CD1c-positive myeloid dendritic cell (primary cell): ENCODE data around the gene ETV4.

Experiments
- DNase-seq: peaks from one replicate; pipeline ENCODE4 v3.0.0-alpha.2; 2016; ENCODE audit errors: extremely low spot score

The ETV4 gene

DNA sequence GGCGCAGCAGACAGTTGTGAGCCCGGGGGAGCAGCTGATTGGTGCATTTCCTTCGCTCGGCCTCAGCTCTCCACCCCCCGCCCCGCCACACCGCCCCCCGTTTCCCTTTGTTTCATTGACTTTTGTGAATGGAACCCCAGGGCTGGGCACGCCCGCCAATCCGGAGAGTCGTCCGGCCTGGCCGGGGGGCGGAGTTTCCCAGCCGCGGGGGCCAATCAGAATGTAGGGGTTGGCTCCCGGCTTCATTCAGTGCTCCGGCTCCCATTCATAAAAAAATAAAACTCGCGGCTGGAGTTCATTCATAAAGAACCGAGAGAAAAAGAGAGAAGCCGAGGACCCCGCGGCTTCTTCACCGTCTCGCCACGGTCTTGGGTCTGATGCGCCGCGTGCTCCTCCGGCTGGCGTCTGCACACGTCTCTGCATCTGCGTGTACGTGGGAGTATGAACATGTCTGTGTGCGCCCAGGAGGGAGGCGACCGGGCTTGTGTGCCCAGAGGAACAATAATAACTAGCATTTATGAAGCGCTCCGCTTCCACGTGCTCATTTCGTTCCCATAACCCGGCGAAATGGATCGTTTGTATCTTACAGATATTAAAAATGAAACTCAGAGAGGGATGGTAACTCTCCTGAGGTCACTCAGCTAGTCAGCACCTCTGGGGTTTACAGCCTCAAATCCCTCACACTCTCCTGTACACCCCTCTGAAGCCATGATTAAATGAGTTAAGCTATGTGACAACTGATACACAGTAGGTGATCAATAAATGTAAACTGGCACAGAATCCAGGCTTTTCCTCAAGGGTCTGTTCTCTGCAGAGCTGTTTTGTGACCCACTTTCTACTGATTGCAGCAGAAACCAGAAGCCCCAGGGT, at the start of gene ETV4:
Gene ETV4 (minus strand): TSS at position 22 of the 870 bp plus-strand sequence. CDS start 723 bp downstream, outside the sequence.
- DNase-seq: peak; percentile 94

DNA sequence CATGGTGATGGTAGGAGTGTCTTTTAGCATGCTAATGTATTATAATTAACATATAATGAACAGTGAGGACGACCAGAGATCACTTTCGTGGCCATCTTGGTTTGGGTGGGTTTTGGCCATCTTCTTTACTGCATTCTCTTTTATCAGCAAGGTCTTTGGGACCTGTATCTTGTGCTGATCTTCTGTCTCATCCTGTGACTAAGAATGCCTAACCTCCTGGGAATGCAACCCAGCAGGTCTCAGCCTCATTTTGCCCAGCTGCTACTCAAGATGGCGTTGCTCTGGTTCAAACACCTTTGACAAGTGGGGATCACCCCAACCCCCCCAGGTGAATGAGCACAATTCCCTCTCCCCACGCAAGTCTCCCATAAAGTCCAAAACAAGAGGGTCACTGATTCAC, 49.3 kb upstream of the ETV4 start:
- DNase-seq: no peak

DNA sequence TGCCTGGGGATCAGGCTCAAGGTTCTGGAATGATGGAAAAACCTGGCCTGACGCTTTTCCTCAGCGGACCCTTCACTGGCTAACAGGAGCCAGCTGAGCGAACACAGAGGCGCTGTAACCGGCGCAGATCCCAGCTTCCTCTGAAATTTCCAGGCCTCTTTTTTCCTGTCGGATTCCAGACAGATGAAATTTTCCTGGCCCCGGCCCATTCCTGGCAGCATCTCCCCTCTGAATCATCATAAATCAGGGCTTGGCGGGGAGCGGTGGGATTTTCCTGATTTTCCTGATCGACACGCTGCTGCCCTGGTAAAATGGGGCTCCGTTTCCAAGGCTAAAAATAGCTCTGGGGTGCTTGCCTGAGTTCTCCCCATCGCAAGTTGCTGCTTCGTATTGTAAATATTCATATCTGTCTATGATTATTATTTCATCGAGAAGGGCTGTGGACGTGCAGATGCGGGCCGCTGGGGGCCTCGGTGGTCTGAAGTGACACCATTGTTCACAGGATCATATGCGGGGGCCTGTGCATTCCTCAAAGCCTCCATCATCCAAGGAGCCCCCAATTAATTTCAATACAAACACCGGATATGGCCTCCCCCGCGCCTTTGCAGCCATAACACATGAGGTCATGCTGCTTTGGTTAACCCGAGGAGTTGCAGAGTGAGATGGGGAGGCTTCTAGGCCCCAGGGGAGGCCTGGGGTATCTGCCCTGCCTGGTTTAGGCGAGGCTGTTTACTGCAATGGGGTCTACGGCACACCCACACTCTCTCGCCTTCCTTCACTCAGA, 45.8 kb upstream of the ETV4 start:
- DNase-seq: no peak

DNA sequence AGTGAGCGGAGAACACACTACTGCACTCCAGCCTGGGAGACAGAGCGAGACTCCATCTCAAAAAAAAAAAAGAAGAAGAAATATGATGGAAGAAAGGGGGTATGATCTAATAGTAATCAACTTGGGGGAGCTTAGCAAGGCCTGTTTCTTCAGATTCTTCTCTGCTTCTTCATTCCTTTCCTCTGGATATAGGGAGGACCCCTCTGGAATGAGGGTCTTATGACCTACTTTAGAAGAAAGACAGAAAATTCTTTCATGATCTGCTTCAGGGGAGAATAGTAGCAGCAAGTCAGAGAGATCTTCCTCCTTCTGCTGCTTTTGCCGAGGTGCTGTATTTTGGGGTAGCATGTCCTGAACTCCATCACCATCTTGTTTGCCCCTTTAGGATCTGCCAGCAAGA, 44.9 kb upstream of the ETV4 start:
- no peak for DNase-seq

DNA sequence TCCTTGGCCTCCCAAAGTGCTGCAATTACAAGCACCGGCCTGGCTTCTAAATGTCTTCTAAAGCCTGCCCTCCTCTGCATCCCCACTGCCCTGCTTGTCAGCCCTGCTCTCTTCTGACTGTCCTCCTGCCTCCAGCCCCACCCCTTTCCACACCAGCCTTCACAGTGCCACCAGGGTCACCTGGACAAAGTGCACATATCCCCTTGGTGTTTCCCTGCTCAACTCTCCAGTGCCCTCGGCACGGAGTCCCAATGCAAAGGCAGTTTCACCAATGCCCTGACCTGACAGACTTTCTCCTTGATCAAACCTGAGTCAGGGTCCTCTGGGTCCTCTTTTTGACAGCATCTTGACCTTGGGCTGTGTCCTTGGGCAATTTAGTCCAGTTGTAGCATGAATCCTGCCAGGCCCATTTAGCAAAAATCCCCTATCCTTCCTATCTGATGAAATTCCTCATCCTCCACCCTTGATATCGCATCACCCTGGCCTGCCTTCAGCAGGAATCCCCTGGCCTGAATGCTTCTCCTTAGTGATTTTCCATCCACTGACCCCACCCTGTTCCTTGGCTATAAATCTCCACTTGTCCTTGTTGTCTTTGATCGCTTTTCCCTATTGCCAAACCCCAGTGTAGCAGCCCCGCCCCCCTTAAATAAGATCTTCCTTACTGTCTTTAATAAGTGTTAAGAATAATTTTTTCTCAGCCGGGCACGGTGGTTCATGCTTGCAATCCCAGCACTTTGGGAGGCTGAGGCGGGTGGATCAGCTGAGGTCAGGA, 42.7 kb upstream of the ETV4 start:
- no peak for DNase-seq

DNA sequence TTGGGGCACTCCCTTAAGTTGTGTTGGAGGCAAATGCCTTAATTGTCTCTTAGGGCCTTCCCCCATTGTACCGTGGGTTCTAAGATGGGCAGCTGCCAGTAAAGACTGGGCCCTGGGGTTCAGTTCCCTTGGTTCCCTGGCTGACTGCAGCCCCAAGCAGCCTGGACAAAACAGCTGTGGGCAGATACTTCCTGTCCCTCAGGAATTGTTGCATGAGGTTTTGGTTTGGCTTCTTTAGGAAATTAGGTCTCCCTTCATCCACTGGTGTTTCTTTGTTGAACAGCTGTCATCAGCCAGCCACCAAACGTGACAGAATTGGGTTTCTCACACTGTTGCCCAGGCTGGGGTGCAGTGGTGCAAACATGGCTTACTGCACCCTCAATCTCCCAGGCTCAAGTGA, 42.0 kb upstream of the ETV4 start:
- no peak for DNase-seq

DNA sequence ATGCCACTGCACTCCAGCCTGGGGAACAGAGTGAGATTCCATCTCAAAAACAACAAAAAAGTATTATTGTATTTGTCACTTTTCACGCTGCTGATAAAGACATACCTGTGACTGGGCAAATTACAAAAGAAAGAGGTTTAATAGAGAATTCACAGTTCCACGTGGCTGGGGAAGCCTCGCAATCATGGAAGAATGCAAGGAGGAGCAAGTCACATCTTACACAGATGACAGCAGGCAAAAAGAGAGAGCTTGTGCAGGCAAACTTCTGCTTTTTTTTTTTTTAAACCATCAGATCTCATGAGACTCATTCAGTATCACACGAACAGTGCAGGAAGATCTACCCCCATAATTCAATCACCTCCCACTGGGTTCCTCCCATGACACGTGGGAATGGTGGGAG, 41.5 kb upstream of the ETV4 start:
- DNase-seq: no peak

DNA sequence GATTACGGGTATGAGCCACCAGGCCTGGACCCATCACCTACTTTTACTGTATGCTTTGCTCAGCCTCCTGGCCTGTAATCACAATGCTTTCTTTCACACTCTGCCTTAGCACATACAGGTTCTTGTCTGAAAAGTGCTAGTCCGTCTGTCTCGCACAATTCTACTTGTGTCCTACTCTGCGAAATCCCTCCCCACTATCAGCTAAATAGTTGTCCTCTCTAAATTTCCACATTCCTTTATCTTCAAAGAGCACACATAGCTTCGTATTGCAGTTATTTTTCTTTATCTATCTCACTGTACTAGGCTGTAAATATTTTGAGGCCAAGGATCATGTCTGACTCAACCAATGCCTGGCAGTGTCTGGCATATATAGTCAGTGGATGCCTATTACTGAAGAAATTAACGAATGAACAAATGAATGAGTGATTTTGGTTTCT, 38.5 kb upstream of the ETV4 start:
- no peak for DNase-seq

DNA sequence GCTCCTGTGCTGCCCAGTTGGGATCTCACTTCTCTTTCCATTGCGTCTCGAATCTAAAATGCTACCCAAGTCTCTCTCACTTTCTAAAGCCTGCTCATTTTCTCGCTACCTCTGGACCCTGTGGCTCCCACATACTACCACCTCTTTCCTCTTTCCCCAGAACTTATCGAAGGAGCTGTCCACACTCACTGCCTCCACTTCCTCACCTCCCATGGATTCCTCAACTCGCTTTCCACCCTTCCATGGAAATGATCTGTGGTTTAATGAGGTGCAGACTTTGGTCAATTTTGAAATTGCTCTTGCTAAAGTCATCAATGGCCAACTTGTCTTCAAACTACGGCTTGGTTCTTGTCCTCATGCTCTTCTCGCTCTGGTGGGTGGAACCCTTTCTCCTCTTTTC, 37.2 kb upstream of the ETV4 start:
- DNase-seq: no peak

DNA sequence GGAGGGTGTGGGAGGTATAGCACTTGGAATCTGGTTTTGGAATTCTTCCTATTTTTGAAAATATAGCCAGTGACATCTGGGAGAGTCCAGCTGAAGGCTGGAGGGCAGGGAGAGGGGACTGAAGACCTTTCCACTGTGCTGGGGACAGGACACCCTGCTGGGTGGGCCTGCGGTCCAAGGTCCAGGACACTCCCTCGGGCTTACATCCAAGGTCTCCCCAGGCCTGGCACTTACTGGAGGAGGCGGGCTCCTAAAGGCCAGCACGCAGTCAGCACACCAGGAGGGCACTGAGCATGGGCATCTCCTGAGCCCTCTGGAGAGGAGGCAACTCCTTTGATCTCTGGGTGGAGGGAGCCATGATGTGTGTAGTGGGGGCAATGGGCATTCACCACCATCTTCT, 35.5 kb upstream of the ETV4 start:
- no peak for DNase-seq

DNA sequence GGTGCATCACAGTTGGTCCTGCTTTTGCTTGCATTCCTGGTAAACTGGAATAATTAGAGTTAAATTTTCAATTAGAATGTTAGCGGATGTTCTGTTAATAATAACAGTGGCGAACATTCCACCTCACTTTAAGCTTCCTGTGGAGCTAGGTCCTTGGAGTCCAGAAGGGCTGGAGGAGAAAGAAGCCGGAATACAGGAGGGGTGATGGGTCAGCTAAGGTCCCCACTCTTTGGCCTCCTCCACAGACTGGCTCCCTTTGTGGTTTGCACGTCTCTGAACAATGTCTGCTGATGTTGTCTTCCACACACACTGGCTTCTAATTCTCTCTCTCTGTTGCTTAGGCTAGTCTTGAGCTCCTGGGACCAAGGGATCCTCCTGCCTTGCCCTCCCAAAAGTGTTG, 35.0 kb upstream of the ETV4 start:
- DNase-seq: no peak

DNA sequence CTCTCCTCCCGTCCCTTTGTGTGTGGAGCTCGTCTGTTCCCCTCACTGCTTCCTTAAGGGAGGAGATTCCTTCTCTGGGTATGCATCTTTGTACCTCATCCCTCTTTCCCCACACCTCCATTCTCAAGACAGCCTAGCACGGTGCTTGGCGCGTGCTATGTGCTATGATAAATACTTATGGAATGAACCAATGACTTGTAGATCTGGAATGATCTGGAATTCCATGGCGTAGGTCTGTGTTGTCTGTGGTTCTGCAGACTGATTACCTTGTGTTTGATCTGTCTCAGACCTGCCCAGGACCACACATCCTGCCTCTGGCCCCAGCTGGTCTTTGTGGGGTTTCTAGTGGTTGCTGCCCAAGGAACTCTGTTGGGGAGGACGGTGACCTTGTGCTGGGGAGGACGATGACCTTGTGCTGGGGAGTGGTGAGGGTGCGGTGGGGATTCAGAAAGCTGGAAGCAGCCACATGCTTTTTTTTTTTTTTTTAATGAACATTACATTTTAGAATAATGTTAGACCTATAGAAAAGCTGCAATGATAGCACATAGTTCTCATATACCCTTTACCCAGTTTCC, 33.5 kb upstream of the ETV4 start:
- no peak for DNase-seq

DNA sequence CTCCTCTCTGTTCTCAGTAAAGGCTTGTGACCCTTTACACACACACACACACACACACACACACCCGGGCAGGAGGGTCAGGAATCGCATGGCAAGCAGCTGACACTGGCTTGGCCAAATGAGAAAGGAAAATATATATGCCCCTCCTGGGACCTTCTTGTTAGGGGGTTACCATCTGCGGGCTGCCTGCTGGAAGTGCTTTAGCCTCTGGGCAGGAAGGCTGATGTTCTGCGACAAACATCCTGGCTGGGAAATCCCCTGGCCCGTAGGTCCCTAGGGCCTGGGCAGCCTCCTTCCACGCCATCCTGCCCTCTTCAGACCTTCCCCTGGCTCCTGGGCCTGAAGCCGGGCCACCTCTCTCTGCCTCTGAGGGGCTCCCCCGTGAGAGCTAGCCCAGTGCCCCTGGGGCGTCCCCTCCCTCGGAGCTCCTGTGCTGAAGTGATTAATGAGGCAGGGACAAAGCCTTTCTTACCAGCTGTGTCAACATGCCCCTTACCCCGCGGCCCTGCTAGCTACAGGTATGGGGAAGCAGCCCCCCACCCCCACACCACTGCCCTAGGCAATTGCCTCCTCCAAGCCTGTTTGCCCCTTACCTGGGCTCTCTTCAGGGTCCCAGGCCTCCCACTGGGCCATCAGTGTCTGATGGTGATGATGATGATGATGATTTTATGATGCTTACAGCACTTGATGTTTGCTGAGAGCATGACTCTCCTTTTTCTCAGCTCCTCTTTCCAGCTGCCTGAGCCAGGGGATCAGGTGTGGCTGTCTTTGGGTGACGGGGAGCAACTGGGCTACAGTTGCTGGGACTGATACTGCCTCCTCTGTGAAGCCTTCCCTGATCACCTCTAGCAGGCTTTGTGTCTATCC, 32.8 kb upstream of the ETV4 start:
- no peak for DNase-seq

DNA sequence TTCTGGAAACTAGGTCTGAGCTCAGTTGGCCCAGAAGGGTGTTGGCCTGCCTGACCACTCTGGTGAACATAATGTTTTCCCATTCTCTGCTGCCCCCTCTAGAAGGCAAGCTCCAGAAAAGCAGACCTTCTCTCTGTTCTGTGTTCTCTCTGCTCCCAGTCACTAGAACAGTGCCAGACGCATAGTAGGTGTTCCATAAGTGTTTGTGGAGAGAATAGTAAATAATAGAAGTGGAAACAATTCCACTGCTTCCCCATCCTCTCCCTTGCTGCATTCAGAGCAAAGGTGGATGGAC, 32.2 kb upstream of the ETV4 start:
- no peak for DNase-seq

DNA sequence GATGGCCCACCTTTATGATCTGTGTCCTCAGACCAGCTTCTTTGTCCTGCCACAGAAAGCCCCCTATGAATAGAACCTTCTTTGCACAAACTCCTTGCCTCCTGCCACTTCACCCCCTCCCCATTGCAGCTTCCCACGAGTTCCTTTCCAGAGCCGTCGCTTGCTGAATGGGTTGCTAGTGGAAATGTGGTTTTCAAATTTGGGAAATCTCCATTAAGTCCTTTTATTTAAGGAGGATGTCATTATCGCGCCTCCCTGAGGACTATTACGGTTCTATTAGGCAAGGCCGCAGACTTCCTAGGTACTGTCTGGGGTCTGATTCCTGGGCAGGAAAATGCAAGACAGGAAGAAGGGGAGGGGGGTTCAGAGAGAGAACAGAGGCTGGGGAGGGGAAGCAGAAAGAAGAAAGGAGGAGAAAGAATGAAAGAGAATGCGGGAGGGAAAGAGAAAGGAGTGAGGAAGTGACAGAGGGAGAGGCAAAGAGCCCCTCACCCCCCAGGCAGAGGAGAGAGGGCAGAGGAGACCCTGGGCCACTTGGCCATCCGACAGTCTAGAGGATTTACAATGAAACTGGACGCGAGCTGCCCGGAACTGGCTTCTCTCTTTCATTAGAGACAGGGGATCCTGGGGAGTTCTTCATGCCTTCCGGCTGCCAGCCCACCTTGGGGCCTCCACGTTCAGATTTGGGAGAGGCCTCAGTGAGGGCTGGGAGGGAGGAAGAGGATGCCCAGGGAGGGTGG, 31.7 kb upstream of the ETV4 start:
- DNase-seq: no peak

DNA sequence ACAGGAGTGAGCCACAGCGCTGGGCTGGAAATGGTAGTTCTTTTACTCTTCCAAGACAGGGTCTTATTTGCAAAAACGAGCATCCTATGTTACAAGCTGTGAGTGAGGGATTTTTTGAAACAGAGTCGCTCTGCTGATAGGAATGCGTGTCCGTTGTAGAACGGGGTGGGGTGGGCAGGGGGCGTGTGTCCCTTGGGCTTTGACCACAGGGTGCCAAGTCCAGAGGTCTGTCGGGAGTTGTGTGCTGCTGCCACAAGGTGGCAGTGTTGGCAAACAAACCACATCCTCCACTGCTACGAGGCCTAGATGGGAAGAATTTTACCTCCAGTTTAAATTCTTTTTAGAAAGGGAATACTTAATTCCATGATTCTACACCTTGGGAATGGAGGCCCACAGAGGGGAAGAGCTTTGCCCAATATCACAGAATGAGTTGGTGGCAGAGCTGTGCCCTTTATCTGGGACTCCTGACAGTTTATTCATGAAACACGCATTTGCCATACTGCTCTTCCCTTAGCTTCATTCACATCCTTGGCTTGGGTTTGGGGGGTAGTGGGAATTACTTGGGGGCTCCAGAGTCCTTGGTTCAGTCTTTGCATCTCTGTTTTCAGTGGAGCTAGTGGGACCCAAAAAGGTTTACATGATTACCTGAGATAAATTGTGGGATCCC, 30.6 kb upstream of the ETV4 start:
- peak; percentile 78 for DNase-seq

DNA sequence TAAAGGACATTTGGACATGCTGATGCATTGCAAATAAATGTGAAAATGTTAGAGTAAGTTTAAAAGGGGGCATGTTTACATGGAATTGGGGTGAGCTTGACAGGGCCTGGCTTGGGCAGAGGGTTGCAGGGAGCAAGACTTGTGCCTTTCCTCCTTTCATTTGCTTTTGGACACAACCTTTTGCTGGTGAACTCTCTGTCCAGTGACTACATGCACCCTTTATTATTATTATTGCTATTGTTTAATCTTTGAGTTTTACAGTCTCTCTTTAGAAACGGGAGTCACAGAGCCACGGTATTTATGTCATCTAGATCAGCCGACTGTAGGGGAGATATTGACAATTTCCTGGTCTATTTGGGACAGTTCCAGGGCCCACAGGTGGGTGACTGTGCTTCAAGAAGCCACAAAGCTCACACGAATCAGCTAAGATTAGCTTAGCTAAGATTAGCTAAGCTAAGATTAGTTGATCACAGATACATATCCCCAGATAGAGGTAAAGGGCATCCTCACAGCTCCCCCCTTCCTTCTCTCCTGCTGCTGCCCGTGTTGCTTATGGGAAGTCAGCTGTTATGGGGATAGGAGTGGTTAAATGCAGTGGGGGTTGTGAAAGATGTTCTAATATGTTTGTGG, 28.9 kb upstream of the ETV4 start:
- no peak for DNase-seq

DNA sequence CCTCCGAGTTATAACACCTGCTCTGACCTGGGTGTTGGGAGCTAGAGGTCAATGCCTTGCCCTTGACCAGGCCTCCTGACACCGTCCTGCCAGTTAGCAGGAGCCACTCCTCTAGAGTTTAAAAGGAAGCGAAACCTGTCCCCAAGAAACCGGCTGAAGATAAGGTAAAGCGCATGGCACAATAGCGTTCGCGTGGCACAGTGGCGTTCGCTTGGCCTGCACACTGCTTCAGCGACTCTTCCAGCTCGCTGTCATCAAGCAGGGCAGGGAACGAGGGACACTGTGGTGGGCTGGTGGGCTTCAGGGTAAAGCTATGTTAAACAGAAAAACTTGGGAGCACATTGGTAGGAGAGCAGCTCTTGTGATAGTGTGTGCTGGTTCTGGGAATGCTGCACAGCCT, 28.2 kb upstream of the ETV4 start:
- DNase-seq: no peak

DNA sequence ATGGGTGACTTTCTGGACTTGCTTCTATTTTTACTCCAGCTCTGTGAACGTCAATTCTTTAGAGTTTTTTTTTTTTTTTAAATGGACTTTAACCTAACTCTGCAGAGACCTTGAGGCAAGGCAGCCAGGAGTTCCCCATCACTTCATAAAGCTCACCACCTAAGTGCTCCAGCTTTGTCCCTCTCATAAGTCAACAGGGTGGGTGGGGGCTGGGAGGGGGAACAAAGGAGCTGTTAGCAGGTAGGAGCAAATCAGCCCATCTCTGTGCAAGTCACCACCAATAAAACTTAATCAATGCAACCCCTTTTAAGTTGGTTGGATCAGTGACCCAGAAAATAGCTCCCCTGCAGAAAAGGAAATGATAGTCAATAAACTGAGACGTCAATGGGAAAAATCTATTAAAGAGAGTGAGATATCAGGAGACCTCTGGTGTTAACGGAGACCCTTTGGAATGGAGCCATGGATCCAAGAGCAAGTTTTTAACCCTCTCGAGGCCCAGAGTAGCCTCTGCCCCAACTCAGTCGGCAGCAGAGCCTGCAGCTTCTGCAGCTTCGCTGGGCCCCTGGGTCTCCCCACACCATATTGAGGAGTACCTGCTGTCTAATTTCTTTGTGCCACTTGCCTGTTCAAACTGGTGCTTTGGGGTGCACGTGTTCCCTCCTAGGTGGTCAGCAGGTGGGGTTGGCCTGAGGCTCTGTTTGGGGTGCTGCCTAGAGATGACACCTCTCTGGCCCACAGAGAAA, 27.6 kb upstream of the ETV4 start:
- no peak for DNase-seq
